ENCODE data around the gene DENND4A. TPM values are rescaled to one million over a fixed set of nuclear protein-coding genes. Genes with fewer than 3 reads are reported as not detected.

Gene DENND4A
- total and polyA plus RNA-seq, 11 donors = 2.7 to 26.6 (median 15.1) TPM

- H3K9me3 ChIP-seq = no peaks in the 10 kb centered on the region
- 75 to 82% (median 78%) methylated on average over 3 of the region's 3 CpGs for WGBS, 4 donors
- no peak overlapping the region for H3K4me3 ChIP-seq
- no peaks in the 10 kb centered on the region for H3K36me3 ChIP-seq
- DNase-seq (no peak), ATAC-seq (no peak)
- H3K27me3 ChIP-seq = no peaks in the 10 kb centered on the region
- H3K27ac ChIP-seq = no peak overlapping the region
- H3K4me1 ChIP-seq = peaks cover 0 to 26% (median 5%) of the 10 kb centered on the region in 12 donors
- no peak for TF ChIP-seq CTCF (IDR thresholded peaks at IDR 0.05)
- TF ChIP-seq POLR2A (IDR thresholded peaks at IDR 0.05) = no peak
- intact Hi-C loops (cut with DNase I) = loop anchor here in 2 of 10 donors (5.0 to 10.0 kb wide), 2 partner anchors 37 to 59 kb away; no protein-coding TSS in a partner anchor
Measured at GRCh38 chr15:65795663-65796216, 3.6 kb upstream of the DENND4A start.

GRCh38 chr15:65793818-65794104, 1.7 kb upstream of the DENND4A start:
- Histone ChIP-seq H3K4me1 (peaks cover 0 to 44% (median 14%) of the 10 kb centered on the region in 12 donors), H3K9me3 (no peaks in the 10 kb centered on the region), H3K27me3 (no peaks in the 10 kb centered on the region), H3K36me3 (no peaks in the 10 kb centered on the region), H3K4me3 (no peak overlapping the region), H3K27ac (no peak overlapping the region)
- no peak for ATAC-seq
- no peak for DNase-seq
- TF ChIP-seq POLR2A (IDR thresholded peaks at IDR 0.05) = no peak
- TF ChIP-seq CTCF (IDR thresholded peaks at IDR 0.05) = no peak
- intact Hi-C loops (cut with DNase I) = loop anchor here in 5 of 10 donors (5.0 to 10.0 kb wide), 4 partner anchors 39 to 74 kb away; partner anchors contain the start of gene RAB11A (in 2 of the 5)
- WGBS, 4 donors = 85 to 91% (median 87%) methylated on average over 2 of the region's 2 CpGs

- TF ChIP-seq POLR2A (IDR thresholded peaks at IDR 0.05) (no peak), CTCF (IDR thresholded peaks at IDR 0.05) (no peak)
- peaks cover 0 to 44% (median 14%) of the 10 kb centered on the region in 12 donors for H3K4me1 ChIP-seq
- DNase-seq (no peak), ATAC-seq (no peak)
- 93 to 97% (median 96%) methylated on average over 13 of the region's 13 CpGs for WGBS, 4 donors
- H3K27me3 ChIP-seq = no peaks in the 10 kb centered on the region
- H3K9me3 ChIP-seq = no peaks in the 10 kb centered on the region
- H3K27ac ChIP-seq = peak overlapping the region in 11 of 12 donors; percentile 87 to 99 (median 94)
- peak overlapping the region; percentile 57 to 97 (median 84) for H3K4me3 ChIP-seq
- intact Hi-C loops (cut with DNase I) = loop anchor here in 7 of 10 donors (1.0 to 10.0 kb wide), 7 partner anchors 39 to 76 kb away; partner anchors contain the start of gene RAB11A (in 3 of the 7)
- H3K36me3 ChIP-seq = no peaks in the 10 kb centered on the region
Measured at GRCh38 chr15:65792988-65793817, 1.1 kb upstream of the DENND4A start.
